ENCODE results near the gene GJA9.
"Not testable (repeated sequence)": the region's sequence is repeated elsewhere in the genome, so short reads cannot be mapped to it uniquely, and the experiment has no call there.

GJA9 gene

GRCh38 chr1:38873027-38873969 lies 8.1 kb downstream of the GJA9 start, which contains the start of gene MYCBP:
Gene MYCBP, minus strand, starts transcription at chr1:38873348. Its CDS starts 43 bp downstream, at chr1:38873305.
- peak; percentile 89 for DNase-seq (ENCODE audit: low read depth)

- DNase-seq (ENCODE audit: low read depth): peak; percentile 7
Observed at GRCh38 chr1:38872401-38873026, 8.9 kb downstream of the GJA9 start.

- DNase-seq (ENCODE audit: low read depth): no peak
Observed at GRCh38 chr1:38870996-38871395, 10.4 kb downstream of the GJA9 start.

GRCh38 chr1:38867208-38867607 lies 14.2 kb downstream of the GJA9 start:
- no peak for DNase-seq (ENCODE audit: low read depth)

- no peak for DNase-seq (ENCODE audit: low read depth)
Observed at GRCh38 chr1:38865112-38865715, 16.2 kb downstream of the GJA9 start.

GRCh38 chr1:38860454-38860795 lies 21.0 kb downstream of the GJA9 start:
- peak; percentile 5 for DNase-seq (ENCODE audit: low read depth)

GRCh38 chr1:38859561-38860453 lies 21.6 kb downstream of the GJA9 start, which contains the start of gene RRAGC:
Gene RRAGC, minus strand, starts transcription at chr1:38859772. Its CDS starts 126 bp downstream, at chr1:38859646.
- peak; percentile 95 for DNase-seq (ENCODE audit: low read depth)

- DNase-seq (ENCODE audit: low read depth): peak; percentile 33
Observed at GRCh38 chr1:38858833-38859560, 22.4 kb downstream of the GJA9 start.

GRCh38 chr1:38852780-38853179 lies 28.6 kb downstream of the GJA9 start:
- no peak for DNase-seq (ENCODE audit: low read depth)

GRCh38 chr1:38848071-38848470 lies 33.3 kb downstream of the GJA9 start:
- no peak for DNase-seq (ENCODE audit: low read depth)

- no peak for DNase-seq (ENCODE audit: low read depth)
Observed at GRCh38 chr1:38846210-38846609, 35.2 kb downstream of the GJA9 start.

- DNase-seq (ENCODE audit: low read depth): not testable (repeated sequence)
Observed at GRCh38 chr1:38845088-38845487, 36.3 kb downstream of the GJA9 start.

GRCh38 chr1:38840281-38840680 lies 41.1 kb downstream of the GJA9 start:
- no peak for DNase-seq (ENCODE audit: low read depth)

- DNase-seq (ENCODE audit: low read depth): no peak
Observed at GRCh38 chr1:38839363-38839762, 42.0 kb downstream of the GJA9 start.

- not testable (repeated sequence) for DNase-seq (ENCODE audit: low read depth)
Observed at GRCh38 chr1:38836316-38836715, 45.1 kb downstream of the GJA9 start.

GRCh38 chr1:38834937-38835827 lies 46.2 kb downstream of the GJA9 start:
- peak; percentile 54 for DNase-seq (ENCODE audit: low read depth)

GRCh38 chr1:38834221-38834782 lies 47.1 kb downstream of the GJA9 start:
- no peak for DNase-seq (ENCODE audit: low read depth)

GRCh38 chr1:38833146-38833545 lies 48.2 kb downstream of the GJA9 start:
- no peak for DNase-seq (ENCODE audit: low read depth)

- DNase-seq (ENCODE audit: low read depth): no peak
Observed at GRCh38 chr1:38832370-38832734, 49.0 kb downstream of the GJA9 start.
